Subcutaneous abdominal adipose tissue (tissue), 5 donors: Measurements from ENCODE around the gene TMEM53.

Experiments used
- H3K27ac ChIP-seq: one replicate; pipeline ENCODE4 v1.7.0; 2013; ENCODE audit warnings: low read depth, mild to moderate bottlenecking, inconsistent platforms, low read length, moderate library complexity
- H3K27me3 ChIP-seq, 5 donors: one replicate each; pipeline ENCODE4 v1.7.0; 2013; ENCODE audit warnings: low read length in 5 of 5, inconsistent platforms in 1 of 5; ENCODE audit not compliant: control insufficient read depth in 5 of 5, insufficient read depth in 4 of 5
- H3K36me3 ChIP-seq, 5 donors: one replicate each; pipeline ENCODE4 v1.7.0; 2013; ENCODE audit warnings: low read length in 5 of 5; ENCODE audit not compliant: control insufficient read depth in 5 of 5, insufficient read depth in 5 of 5
- H3K4me1 ChIP-seq, 5 donors: one replicate each; pipeline ENCODE4 v1.7.0; 2013; ENCODE audit warnings: low read length in 5 of 5, mild to moderate bottlenecking in 3 of 5, moderate library complexity in 1 of 5; ENCODE audit not compliant: control insufficient read depth in 5 of 5, insufficient read depth in 5 of 5
- H3K4me3 ChIP-seq, 5 donors: one replicate each; pipeline ENCODE4 v1.7.0; 2013; ENCODE audit warnings: low read length in 5 of 5, low read depth in 1 of 5
- H3K9ac ChIP-seq, 5 donors: one replicate each; pipeline ENCODE4 v1.7.0; 2013; ENCODE audit warnings: low read length in 5 of 5, mild to moderate bottlenecking in 4 of 5, moderate library complexity in 3 of 5
- H3K9me3 ChIP-seq, 5 donors: one replicate each; pipeline ENCODE4 v1.7.0; 2013; ENCODE audit warnings: low read length in 5 of 5; ENCODE audit not compliant: control insufficient read depth in 5 of 5
- donor health status: healthy.
- donor health status: healthy.
- donor health status: healthy.
- donor health status: healthy.
- donor health status: healthy.

The TMEM53 gene

DNA sequence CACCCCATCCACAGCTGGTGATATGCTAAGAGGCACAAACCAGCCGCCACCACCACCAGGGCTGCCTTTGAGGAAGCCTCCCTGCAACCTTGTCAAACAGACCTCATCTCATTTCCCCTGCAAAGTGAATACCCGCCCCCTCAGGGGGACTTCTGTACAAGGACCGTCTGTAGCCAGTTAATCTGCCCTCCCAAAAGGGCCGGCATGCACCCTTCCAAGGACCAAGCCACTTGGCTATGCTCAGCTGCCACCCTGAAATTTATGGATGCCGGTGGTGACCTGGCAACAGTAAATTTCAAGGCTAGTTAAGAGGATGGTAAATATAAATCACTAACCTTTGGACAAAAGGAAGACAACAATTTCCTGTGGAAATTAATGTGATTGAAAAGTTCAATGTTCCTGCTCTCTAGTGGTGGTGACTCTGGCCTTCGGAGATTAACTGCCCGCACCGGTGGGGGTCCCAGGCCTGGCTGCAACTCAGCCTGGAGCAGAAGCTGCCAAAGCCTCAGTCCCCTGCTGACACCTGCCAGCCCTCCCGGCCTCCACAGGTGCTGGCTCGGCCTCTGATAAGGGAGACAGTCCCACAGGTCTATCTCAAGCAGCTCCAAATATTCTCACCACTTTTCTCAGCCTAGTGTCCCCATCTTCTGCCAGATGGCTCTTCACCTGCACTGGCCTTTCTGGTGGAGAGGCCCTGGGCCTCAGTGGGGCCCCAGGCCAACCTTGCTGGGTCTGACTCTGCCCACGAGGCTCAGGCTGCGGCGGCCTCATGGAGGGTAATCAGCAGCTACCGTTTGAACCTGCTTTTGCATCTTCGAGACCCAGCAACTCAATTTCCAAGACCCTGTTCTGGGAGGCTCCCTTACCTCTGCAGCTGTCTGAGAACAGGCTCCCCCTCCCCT is 12.2 kb downstream of the TMEM53 start:
- Histone ChIP-seq H3K9ac (peak overlapping the region in 1 of 5 donors; percentile 41), H3K27me3 (no peaks in the 10 kb centered on the region), H3K4me3 (no peak overlapping the region), H3K4me1 (peaks cover 0 to 20% (median 5%) of the 10 kb centered on the region in 5 donors), H3K9me3 (no peaks in the 10 kb centered on the region), H3K27ac (no peak overlapping the region), H3K36me3 (peaks cover 0 to 15% (median 12%) of the 10 kb centered on the region in 5 donors)

DNA sequence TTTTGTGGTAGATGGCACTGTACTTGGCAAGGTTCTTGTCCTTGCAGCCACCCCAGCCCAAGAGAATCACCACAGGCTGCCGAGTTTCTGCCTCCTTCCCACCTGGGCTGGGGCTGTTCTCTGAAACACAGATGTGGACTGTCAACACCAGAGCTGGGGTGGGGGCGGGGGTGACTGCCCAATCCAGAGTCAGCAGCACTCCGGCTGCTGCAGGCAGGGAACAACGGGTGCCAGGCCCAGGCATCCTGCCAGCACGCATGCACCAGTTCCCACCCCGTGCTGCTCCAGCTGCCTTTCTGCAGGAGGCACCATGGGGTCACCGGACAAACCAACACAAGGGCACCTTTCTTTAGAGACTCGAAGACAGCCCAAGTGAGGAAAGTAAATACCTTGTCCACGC is 14.1 kb downstream of the TMEM53 start:
- H3K27ac ChIP-seq: no peak overlapping the region
- no peaks in the 10 kb centered on the region for H3K27me3 ChIP-seq
- H3K36me3 ChIP-seq: peaks cover 0 to 19% (median 12%) of the 10 kb centered on the region in 5 donors
- H3K4me1 ChIP-seq: peaks cover 0 to 20% (median 5%) of the 10 kb centered on the region in 5 donors
- no peaks in the 10 kb centered on the region for H3K9me3 ChIP-seq
- no peak overlapping the region for H3K4me3 ChIP-seq
- H3K9ac ChIP-seq: no peak overlapping the region

DNA sequence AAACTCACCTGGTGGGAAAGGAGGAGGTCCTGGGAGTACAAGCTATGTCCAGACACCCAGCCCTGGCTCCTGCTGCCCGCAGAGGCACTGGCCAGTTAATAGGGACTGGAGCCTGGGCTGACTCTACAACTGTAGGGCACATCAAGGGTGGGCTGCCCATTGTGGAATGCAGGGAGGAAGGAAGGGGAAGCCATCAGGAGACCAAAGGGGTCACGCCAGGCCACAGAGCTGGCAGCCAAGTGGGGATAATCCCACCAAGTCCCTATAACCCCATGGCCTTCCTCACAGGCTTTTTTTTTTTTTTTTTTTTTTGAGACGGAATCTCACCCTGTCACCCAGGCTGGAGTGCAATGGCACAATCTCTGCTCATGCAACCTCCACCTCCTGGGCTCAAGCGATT is 14.7 kb downstream of the TMEM53 start:
- Histone ChIP-seq H3K4me3 (no peak overlapping the region), H3K27me3 (no peaks in the 10 kb centered on the region), H3K4me1 (peaks cover 0 to 15% (median 5%) of the 10 kb centered on the region in 5 donors), H3K36me3 (peaks cover 0 to 25% (median 17%) of the 10 kb centered on the region in 5 donors), H3K9ac (no peak overlapping the region), H3K27ac (no peak overlapping the region), H3K9me3 (no peaks in the 10 kb centered on the region)

DNA sequence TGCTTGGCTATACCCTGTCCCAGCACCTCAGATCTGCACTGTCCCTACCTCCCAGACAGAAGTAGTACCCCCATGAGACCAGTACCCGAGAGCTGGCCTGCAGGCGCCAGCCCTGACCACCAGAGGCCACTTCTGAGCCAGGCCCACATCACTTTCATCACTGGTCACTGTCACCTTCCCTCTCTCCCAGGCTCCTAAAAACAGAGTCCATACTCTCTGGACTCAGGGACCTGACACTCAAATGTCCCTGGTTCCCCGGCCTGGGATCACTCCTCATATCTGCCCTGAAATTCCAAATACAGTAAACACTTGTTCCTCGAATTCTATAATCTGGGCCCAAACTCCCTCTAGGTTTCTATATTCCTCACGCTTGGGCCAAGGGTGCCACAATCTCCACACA is 18.7 kb downstream of the TMEM53 start:
- Histone ChIP-seq H3K9ac (no peak overlapping the region), H3K27ac (no peak overlapping the region)

DNA sequence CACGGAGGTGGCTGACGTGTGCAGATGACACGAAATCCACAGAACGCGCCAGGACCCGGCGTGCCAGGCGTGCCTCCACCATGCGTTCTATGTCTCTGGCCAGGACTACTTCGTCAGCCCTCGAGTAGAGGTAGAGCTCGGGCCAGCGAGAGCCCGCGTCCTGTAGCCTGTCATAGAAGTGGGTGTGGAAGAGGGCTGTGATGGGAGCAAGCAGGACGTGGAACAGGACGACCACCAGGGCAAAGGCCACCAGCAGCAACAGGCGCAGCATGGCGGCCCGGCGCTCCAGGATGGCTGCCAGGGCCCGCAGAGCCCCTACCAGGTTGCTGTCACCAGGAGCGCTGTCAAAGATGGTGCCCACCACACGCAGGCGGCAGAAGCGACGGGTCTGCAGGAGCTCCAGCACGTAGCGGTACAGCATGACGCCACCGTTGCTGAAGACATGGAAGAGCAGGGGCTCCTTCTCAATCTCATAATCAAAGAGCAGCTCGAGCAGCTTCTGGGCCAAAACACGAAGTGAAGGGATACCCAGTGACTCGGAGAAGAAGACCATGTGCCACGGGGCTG is 19.6 kb downstream of the TMEM53 start:
- Histone ChIP-seq H3K27me3 (no peaks in the 10 kb centered on the region), H3K9me3 (no peaks in the 10 kb centered on the region), H3K9ac (no peak overlapping the region), H3K4me3 (no peak overlapping the region), H3K36me3 (peaks cover 0 to 67% (median 53%) of the 10 kb centered on the region in 5 donors), H3K27ac (no peak overlapping the region), H3K4me1 (no peaks in the 10 kb centered on the region)

More for the DNA sequence above, 18.7 kb downstream of the TMEM53 start:
- Histone ChIP-seq H3K36me3 (peaks cover 0 to 58% (median 44%) of the 10 kb centered on the region in 5 donors), H3K27me3 (no peaks in the 10 kb centered on the region), H3K4me3 (no peak overlapping the region), H3K4me1 (peaks cover 0 to 6% (median 3%) of the 10 kb centered on the region in 5 donors), H3K9me3 (no peaks in the 10 kb centered on the region)

DNA sequence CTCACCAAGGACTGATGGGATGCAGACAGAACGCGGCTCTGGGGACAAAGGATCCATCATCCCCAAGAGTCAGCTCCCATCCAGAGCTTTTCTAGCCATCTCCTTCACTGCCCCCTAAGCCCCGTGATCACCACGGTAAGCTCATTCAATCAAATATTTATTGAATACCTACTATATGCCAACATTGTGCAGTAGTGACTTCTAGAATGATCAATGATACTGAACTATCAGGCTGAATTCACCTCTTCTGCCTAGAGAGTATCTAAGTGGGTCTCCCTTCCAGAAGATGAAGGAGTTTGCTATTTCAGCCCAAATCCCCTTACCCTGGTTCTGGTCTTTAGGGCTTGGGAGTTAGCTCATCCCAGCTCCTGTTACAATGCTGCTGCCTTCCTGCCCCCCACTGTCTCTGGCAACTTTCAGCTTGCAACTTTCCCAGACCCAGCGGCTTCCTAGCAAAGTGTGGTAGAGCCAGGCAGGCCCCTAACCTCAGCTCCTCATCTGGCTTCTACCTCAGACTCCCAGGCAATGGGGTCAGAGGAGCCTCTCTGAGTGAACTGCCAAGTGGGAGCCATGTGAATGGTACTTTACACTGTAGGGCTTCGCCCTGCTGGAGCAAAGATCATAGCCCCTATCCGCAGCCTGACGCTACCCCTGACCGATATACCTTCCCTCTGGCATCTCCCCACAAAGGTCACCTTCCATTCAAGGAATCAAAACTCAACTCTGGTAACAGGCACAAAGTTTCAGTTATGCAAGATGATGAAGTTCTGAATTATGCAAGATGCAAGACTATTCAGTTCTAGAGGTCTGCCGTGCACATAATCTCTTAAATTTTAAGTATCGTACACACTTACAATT is 20.9 kb downstream of the TMEM53 start:
- Histone ChIP-seq H3K4me1 (no peaks in the 10 kb centered on the region), H3K4me3 (no peak overlapping the region), H3K27me3 (no peaks in the 10 kb centered on the region), H3K9me3 (no peaks in the 10 kb centered on the region), H3K36me3 (peaks cover 0 to 71% (median 57%) of the 10 kb centered on the region in 5 donors), H3K27ac (no peak overlapping the region), H3K9ac (no peak overlapping the region)

DNA sequence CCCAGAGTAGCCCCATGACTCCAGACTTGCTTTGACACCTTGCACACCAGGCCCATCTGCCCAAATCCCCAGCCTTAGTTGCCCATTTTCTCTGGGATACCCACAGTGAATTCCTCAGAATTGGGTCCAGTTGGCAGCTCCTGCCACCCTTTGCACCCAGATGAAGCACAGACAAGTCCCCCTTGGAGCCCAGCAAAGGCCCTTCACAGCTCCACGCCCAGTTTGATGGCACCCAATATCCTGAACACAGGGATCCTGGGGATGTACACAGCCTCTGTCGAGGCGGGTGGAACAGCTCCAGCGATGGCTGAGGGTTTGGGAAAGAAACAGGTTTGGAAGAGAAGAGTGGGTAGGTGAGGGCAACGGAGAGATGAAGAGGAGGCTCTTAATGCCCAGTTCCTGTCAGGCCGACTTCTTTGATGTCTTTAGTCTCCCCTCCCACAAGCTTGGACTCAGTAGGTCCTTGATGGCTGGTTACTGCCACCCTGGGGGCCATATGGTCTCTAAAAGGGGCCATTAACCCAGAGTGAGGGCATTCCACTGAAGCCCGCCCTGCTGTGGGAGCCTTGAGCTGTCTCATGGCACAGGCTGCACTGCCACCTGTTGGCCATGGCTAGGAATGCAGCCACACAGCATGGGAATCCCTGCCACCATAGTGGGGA is 21.7 kb downstream of the TMEM53 start:
- H3K36me3 ChIP-seq: peaks cover 0 to 75% (median 60%) of the 10 kb centered on the region in 5 donors

DNA sequence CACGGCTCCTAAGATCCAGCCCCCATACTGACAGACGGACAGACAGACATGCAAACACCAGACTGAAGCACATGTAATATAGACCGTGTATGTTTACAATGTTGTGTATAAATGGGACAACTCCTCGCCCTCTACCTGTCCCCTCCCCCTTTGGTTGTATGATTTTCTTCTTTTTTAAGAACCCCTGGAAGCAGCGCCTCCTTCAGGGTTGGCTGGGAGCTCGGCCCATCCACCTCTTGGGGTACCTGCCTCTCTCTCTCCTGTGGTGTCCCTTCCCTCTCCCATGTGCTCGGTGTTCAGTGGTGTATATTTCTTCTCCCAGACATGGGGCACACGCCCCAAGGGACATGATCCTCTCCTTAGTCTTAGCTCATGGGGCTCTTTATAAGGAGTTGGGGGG is 23.2 kb downstream of the TMEM53 start:
- H3K27me3 ChIP-seq: no peaks in the 10 kb centered on the region
- H3K36me3 ChIP-seq: peaks cover 0 to 86% (median 69%) of the 10 kb centered on the region in 5 donors
- H3K4me1 ChIP-seq: peaks cover 0 to 5% (median under 1%) of the 10 kb centered on the region in 5 donors
- no peaks in the 10 kb centered on the region for H3K9me3 ChIP-seq
- H3K27ac ChIP-seq: no peak overlapping the region
- no peak overlapping the region for H3K4me3 ChIP-seq
- no peak overlapping the region for H3K9ac ChIP-seq

More for the DNA sequence above, 21.7 kb downstream of the TMEM53 start:
- Histone ChIP-seq H3K27me3 (no peaks in the 10 kb centered on the region), H3K4me1 (peaks cover 0 to 3% (median 0%) of the 10 kb centered on the region in 5 donors), H3K4me3 (no peak overlapping the region), H3K27ac (no peak overlapping the region), H3K9me3 (no peaks in the 10 kb centered on the region), H3K9ac (no peak overlapping the region)

DNA sequence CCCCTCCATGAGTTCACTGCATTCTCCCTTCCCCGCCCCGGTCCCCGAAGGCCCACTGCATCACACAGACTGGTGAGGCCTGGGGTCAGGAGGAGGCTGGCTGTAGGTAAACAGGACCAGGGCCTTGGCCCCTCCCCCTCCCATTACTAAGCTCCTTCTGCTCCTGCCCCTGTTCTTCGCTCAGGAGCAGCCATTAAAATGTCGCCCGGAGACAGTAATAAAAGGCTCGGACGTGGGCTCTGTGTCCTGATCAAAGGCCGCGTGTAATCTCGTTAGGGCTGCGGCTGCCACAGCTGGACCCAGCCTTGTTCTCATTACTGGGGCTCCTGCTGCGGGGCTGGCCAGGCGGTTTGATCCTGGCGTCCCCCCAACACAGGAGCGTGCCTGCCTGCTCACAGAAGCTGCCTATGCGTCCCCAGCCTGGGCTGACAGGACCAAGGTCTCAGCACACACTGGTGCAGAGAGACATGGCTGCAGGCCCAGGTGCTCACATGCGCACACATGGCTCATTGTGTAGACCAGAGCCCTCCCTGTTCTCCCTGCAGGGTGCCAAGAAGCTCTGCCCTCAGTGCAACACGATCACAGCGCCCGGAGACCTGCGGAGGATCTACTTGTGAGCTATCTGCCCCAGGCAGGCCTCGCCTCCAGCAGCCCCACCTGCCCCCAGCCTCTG is 24.0 kb downstream of the TMEM53 start:
- Histone ChIP-seq H3K9ac (no peak overlapping the region), H3K36me3 (peaks cover 0 to 93% (median 75%) of the 10 kb centered on the region in 5 donors), H3K9me3 (no peaks in the 10 kb centered on the region), H3K4me3 (no peak overlapping the region), H3K4me1 (peaks cover 0 to 10% (median 7%) of the 10 kb centered on the region in 5 donors), H3K27ac (no peak overlapping the region), H3K27me3 (no peaks in the 10 kb centered on the region)
